ENCODE data around the gene GLI3.

The GLI3 gene

DNA sequence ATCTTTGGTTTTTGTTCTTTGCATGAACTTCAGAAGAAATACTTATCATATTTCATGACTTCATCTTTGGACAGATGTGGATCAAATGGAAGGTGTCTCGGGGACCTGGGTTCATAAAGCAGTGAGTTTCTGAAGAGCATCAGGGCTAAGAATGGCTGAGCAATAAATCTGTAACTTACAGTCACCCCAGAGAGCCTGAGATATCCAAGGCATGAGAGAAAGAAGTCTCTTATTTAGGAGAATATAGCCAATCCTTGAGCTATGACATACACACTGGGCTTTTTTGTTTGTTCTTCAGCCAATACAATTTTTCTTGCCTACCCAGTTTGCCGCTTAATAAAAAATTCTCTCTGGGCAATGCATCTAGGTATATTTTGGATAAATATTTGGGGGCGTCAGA lies 281.6 kb downstream of the GLI3 start:
- Histone ChIP-seq H3K4me3 (no peak overlapping the region), H3K4me2 (peak overlapping the region; percentile 5), H3K27me3 (no peaks in the 10 kb centered on the region), H3K9ac (no peak overlapping the region), H3K4me1 (peaks cover 14% of the 10 kb centered on the region), H3K27ac (no peak overlapping the region), H3K9me3 (no peaks in the 10 kb centered on the region), H3K36me3 (no peaks in the 10 kb centered on the region), H4K20me1 (no peaks in the 10 kb centered on the region)
- no peak for TF ChIP-seq Cebpa-rat (IDR thresholded peaks at IDR 0.05)

DNA sequence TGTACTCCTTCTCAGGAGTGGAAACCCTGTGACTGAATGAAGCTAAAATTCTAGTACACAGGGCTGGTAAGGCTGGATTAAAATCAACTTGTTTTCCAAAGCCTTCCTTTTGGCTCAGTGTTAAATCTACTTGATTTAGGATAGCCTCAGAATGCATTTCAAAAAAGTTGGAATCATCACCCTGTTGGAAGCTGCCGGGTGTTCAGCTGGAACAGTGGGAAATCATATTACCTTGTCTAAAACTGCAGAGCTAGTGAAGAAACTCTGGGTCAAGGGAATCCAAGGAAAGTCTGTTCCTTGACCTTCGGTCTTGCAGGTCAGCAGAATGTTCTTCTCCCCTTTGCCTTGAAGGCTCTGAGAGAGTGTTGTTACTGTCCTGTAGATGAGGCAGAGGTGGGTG lies 282.0 kb downstream of the GLI3 start:
- no peak for TF ChIP-seq Cebpa-rat (IDR thresholded peaks at IDR 0.05)
- Histone ChIP-seq H3K36me3 (no peaks in the 10 kb centered on the region), H3K27ac (no peak overlapping the region), H3K4me3 (no peak overlapping the region), H3K4me2 (no peak overlapping the region), H3K9me3 (no peaks in the 10 kb centered on the region), H3K9ac (no peak overlapping the region), H3K4me1 (peaks cover 14% of the 10 kb centered on the region), H3K27me3 (no peaks in the 10 kb centered on the region), H4K20me1 (no peaks in the 10 kb centered on the region)

GRCh38 chr7:41948503-41948902 lies 288.5 kb downstream of the GLI3 start:
- Histone ChIP-seq H3K27me3 (no peaks in the 10 kb centered on the region), H3K4me2 (no peak overlapping the region), H3K36me3 (no peaks in the 10 kb centered on the region), H3K27ac (no peak overlapping the region), H3K4me1 (peaks cover 1% of the 10 kb centered on the region; the same call in 1 of the 2 replicates), H3K4me3 (no peak overlapping the region), H3K9ac (no peak overlapping the region), H4K20me1 (no peaks in the 10 kb centered on the region), H3K9me3 (no peaks in the 10 kb centered on the region)
- no peak for TF ChIP-seq Cebpa-rat (IDR thresholded peaks at IDR 0.05)

DNA sequence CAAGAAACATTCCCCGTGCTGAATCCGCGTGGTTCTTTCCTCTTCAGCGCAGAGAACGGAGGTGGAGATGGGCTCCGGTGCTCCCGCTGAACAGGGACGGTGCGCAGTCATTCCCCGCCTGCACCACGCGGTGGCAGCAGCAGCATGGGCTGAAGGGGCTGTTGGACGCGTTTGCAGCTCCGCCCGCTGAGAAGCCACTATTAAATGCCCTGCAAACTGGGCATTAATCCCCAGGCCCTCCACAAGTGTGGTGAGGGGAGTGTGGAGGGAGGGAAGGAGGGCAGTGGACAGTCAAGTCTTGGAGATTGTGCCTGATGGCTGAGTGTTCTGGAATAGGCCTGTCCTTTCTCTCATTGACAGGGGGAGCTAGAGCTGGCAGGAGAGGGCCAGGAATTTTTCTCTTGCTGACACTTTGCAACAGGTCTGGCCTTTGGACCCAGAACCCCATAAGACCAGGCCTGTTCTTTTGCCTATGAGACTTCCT lies 293.9 kb downstream of the GLI3 start:
- Histone ChIP-seq H4K20me1 (no peaks in the 10 kb centered on the region), H3K4me1 (peaks cover 11% of the 10 kb centered on the region), H3K27ac (no peak overlapping the region), H3K27me3 (no peaks in the 10 kb centered on the region), H3K9me3 (no peaks in the 10 kb centered on the region), H3K9ac (no peak overlapping the region), H3K36me3 (no peaks in the 10 kb centered on the region), H3K4me2 (peak overlapping the region; percentile 43), H3K4me3 (no peak overlapping the region)
- no peak for TF ChIP-seq Cebpa-rat (IDR thresholded peaks at IDR 0.05)

- no peak overlapping the region for H3K9ac ChIP-seq
Observed at GRCh38 chr7:41942468-41943093, 294.4 kb downstream of the GLI3 start.

GRCh38 chr7:41940760-41941343 lies 296.2 kb downstream of the GLI3 start:
- Histone ChIP-seq H3K36me3 (no peaks in the 10 kb centered on the region), H3K9me3 (no peaks in the 10 kb centered on the region), H4K20me1 (no peaks in the 10 kb centered on the region), H3K4me3 (no peak overlapping the region), H3K4me2 (no peak overlapping the region), H3K4me1 (peaks cover 11% of the 10 kb centered on the region), H3K27me3 (no peaks in the 10 kb centered on the region), H3K27ac (no peak overlapping the region), H3K9ac (no peak overlapping the region)
- no peak for TF ChIP-seq Cebpa-rat (IDR thresholded peaks at IDR 0.05)

More at GRCh38 chr7:41942468-41943093, 294.4 kb downstream of the GLI3 start:
- no peaks in the 10 kb centered on the region for H3K27me3 ChIP-seq
- peak overlapping the region; percentile 43 for H3K4me2 ChIP-seq
- TF ChIP-seq Cebpa-rat (IDR thresholded peaks at IDR 0.05): no peak
- no peaks in the 10 kb centered on the region for H3K36me3 ChIP-seq
- H3K9me3 ChIP-seq: no peaks in the 10 kb centered on the region
- H4K20me1 ChIP-seq: no peaks in the 10 kb centered on the region
- no peak overlapping the region for H3K27ac ChIP-seq
- H3K4me1 ChIP-seq: peaks cover 11% of the 10 kb centered on the region
- H3K4me3 ChIP-seq: no peak overlapping the region

- H3K27ac ChIP-seq: no peak overlapping the region
- no peak overlapping the region for H3K4me2 ChIP-seq
- H3K27me3 ChIP-seq: no peaks in the 10 kb centered on the region
- H3K4me3 ChIP-seq: no peak overlapping the region
- TF ChIP-seq Cebpa-rat (IDR thresholded peaks at IDR 0.05): no peak
- no peak overlapping the region for H3K9ac ChIP-seq
- H3K36me3 ChIP-seq: no peaks in the 10 kb centered on the region
- no peaks in the 10 kb centered on the region for H3K9me3 ChIP-seq
- H3K4me1 ChIP-seq: peaks cover 9% of the 10 kb centered on the region
- H4K20me1 ChIP-seq: no peaks in the 10 kb centered on the region
Observed at GRCh38 chr7:41938371-41938770, 298.6 kb downstream of the GLI3 start.

DNA sequence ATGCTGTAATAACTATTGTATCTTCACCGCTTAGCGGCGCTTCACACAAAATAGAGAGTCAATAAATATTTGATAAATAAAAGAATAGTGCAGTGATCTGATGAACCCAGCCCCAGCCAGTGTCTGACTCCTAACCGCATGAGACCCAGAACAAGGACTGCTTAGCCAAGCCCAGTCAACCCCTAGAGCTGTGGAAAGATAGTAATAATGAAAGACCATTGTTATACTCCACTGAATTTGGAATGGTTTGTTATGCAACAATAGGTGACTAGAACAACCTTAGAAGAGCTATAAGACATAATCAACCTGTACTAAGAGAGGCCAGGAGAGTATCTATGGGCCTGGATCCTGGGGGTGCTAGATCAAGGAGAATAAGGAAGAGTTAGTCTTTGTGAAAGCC lies 303.6 kb downstream of the GLI3 start:
- no peak for TF ChIP-seq Cebpa-rat (IDR thresholded peaks at IDR 0.05)
- H3K9me3 ChIP-seq: no peaks in the 10 kb centered on the region
- H3K4me2 ChIP-seq: no peak overlapping the region
- H3K36me3 ChIP-seq: no peaks in the 10 kb centered on the region
- no peak overlapping the region for H3K9ac ChIP-seq
- H4K20me1 ChIP-seq: no peaks in the 10 kb centered on the region
- H3K27ac ChIP-seq: no peak overlapping the region
- no peak overlapping the region for H3K4me3 ChIP-seq
- peaks cover 4% of the 10 kb centered on the region; the same call in 1 of the 2 replicates for H3K4me1 ChIP-seq
- H3K27me3 ChIP-seq: no peaks in the 10 kb centered on the region

DNA sequence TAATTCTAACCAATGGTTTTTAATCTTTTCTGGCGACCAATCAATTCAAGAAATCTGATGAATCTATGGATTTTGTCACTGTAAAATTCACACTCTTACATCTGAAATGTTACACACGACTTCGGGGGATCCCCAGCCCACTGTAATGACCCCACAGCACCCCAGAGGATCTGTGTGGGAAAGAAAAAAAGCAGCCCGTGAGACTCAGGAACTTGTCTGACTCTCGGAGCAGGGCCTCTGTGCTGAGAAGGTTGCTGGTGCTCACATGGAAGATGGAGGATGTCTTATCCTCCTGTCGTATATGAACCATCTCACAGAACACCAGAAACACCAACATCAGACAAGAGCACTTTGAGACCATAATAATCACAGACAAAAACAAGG lies 305.8 kb downstream of the GLI3 start:
- Histone ChIP-seq H3K9me3 (no peaks in the 10 kb centered on the region), H3K36me3 (no peaks in the 10 kb centered on the region), H3K27ac (no peak overlapping the region), H3K9ac (no peak overlapping the region), H3K27me3 (no peaks in the 10 kb centered on the region), H3K4me2 (no peak overlapping the region), H3K4me3 (no peak overlapping the region), H4K20me1 (no peaks in the 10 kb centered on the region), H3K4me1 (peaks cover 25% of the 10 kb centered on the region)
- no peak for TF ChIP-seq Cebpa-rat (IDR thresholded peaks at IDR 0.05)

DNA sequence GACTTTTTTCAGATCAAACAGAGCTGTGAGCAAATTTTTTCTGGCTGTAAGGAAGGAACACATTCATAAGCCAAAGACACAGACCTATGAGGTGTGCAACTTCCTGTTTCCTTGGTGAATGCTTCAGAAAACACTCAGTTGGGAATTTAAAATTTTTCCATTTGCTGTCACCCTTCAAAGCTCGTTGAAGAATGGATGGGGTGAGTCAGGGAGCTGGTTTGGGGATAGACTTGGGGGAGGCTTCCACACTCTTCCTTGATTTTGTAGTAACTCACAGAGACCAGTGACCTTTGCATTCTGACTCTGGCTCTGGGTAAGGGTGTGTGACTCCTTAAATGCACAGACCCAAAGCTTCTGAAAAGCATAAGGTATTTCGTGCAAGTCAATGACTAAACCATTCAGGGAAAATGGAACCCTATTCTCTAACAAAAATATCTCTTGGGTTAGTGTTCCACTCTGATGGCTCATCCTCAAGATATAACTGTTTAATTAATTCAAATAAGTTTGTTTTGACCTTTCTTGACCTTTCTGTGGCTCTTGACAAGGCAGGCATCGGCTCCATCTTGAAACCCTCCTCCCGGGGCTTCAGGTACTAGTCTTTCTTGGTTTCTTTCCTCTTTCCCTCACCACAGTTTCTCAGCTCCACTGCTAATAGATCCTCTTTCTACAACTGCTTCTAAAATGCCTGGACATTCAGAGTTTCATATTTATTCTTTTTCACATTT lies 306.3 kb downstream of the GLI3 start:
- H4K20me1 ChIP-seq: no peaks in the 10 kb centered on the region
- H3K27me3 ChIP-seq: no peaks in the 10 kb centered on the region
- H3K4me1 ChIP-seq: peaks cover 31% of the 10 kb centered on the region
- no peak overlapping the region for H3K9ac ChIP-seq
- H3K4me3 ChIP-seq: no peak overlapping the region
- no peak overlapping the region for H3K4me2 ChIP-seq
- H3K36me3 ChIP-seq: no peaks in the 10 kb centered on the region
- no peak for TF ChIP-seq Cebpa-rat (IDR thresholded peaks at IDR 0.05)
- no peaks in the 10 kb centered on the region for H3K9me3 ChIP-seq
- H3K27ac ChIP-seq: no peak overlapping the region
